HCT116 (cell line): ENCODE data around the gene CUX1. TPM values are rescaled to one million over a fixed set of nuclear protein-coding genes. Genes with fewer than 3 reads are reported as not detected.

Experiments used
- ATAC-seq: fragments of 200-7000 bp; cut with Tn5 transposase; 2 replicates; pipeline ENCODE4 v1.9.1; 2020; ENCODE audit warnings: mild to moderate bottlenecking, moderate library complexity
- BruUV-seq: library from RNA; stranded (reverse); fragments of 400-500 nt; replicated peaks from 2 replicates; lab custom pipeline; 2021; lab: Mats Ljungman, UMichigan
- CTCF ChIA-PET: fragments of 300-600 bp; sonication (Branson Sonifier 250); formaldehyde crosslinking; loops from one replicate; lab custom pipeline; 2021; ENCODE audit warnings: antibody characterized with exemption; lab: Charles Lee
- POLR2A ChIA-PET: fragments of 300-600, 350-600 bp; sonication (Branson Sonifier 250); formaldehyde crosslinking; loops from one replicate; lab custom pipeline; 2021; ENCODE audit warnings: antibody characterized with exemption; lab: Charles Lee
- RAD21 ChIA-PET, 2 experiments: fragments of 300-600 bp; sonication (Branson Sonifier 250); formaldehyde crosslinking; loops; one replicate each; lab custom pipeline; 2023; ENCODE audit warnings: low total read pairs in 2 of 2; ENCODE audit not compliant: uncharacterized antibody in 2 of 2, unreplicated experiment in 2 of 2, low non-redundant PET in 1 of 2; lab: Charles Lee
- DNase-seq: peaks from one replicate; pipeline ENCODE4 v3.0.0-alpha.2; 2010; ENCODE audit warnings: low read depth, low spot score
- H2AFZ ChIP-seq: fragments of 200-600 bp; shearing (Covaris generic), sonication (generic); 2 replicates; pipeline ENCODE4 v1.6.1; 2017; ENCODE audit warnings: low read depth, mixed run types, mixed read lengths, antibody characterized with exemption, low read length; ENCODE audit not compliant: poor library complexity, severe bottlenecking
- H3K27ac ChIP-seq: 2 replicates; pipeline ENCODE4 v1.5.1; 2012; ENCODE audit warnings: low read depth, low read length
- H3K27me3 ChIP-seq: fragments of 200-600 bp; sonication (generic); 2 replicates; pipeline ENCODE4 v1.6.1; 2016; ENCODE audit warnings: mixed run types, low read length, mixed read lengths; ENCODE audit not compliant: insufficient read depth
- H3K36me3 ChIP-seq, 2 experiments: fragments of 200-500 bp in 1 of 2; fragments of 200-600 bp in 1 of 2; sonication (Bioruptor generic) in 1 of 2; sonication (generic) in 1 of 2; 2 replicates each; pipeline versions ENCODE4 v1.5.1 to v1.6.1; 2014 to 2016; ENCODE audit warnings: low read length in 2 of 2, inconsistent platforms in 1 of 2, mixed read lengths in 1 of 2, mixed run types in 1 of 2; ENCODE audit not compliant: insufficient read depth in 2 of 2, control insufficient read depth in 1 of 2
- H3K4me1 ChIP-seq, 2 experiments: fragments of 200-600 bp in 1 of 2; sonication (generic) in 1 of 2; 2 replicates each; pipeline versions ENCODE4 v1.5.1 to v1.6.1; 2012 to 2017; ENCODE audit warnings: low read length in 2 of 2, inconsistent platforms in 1 of 2, mild to moderate bottlenecking in 1 of 2, mixed read lengths in 1 of 2, mixed run types in 1 of 2, moderate library complexity in 1 of 2; ENCODE audit not compliant: insufficient read depth in 2 of 2, control insufficient read depth in 1 of 2
- H3K4me2 ChIP-seq: fragments of 200-600 bp; sonication (generic); 2 replicates; pipeline ENCODE4 v1.6.1; 2017; ENCODE audit warnings: mixed run types, low read length, mixed read lengths
- H3K4me3 ChIP-seq, 2 experiments: fragments of 200-600 bp in 1 of 2; sonication (generic) in 1 of 2; replicated peaks in 1 of 2; 2 replicates each; pipeline ENCODE4 v1.5.1; 2011 to 2016; ENCODE audit warnings: low read length in 2 of 2, control low read depth in 1 of 2, low read depth in 1 of 2, mild to moderate bottlenecking in 1 of 2, mixed read lengths in 1 of 2, mixed run types in 1 of 2
- H3K79me2 ChIP-seq: fragments of 200-600 bp; sonication (generic); 2 replicates; pipeline ENCODE4 v1.6.1; 2017; ENCODE audit warnings: mild to moderate bottlenecking, mixed run types, low read length, moderate library complexity, mixed read lengths; ENCODE audit not compliant: insufficient read depth
- H3K9ac ChIP-seq: fragments of 200-600 bp; sonication (generic); 2 replicates; pipeline ENCODE4 v1.6.1; 2016; ENCODE audit warnings: low read length, mixed read lengths
- H3K9me2 ChIP-seq: fragments of 200-600 bp; sonication (generic), shearing (Covaris generic); 2 replicates; pipeline ENCODE4 v1.6.1; 2017; ENCODE audit warnings: mixed run types, mild to moderate bottlenecking, moderate library complexity; ENCODE audit not compliant: insufficient read depth
- H3K9me3 ChIP-seq, 2 experiments: fragments of 200-500 bp in 1 of 2; fragments of 200-600 bp in 1 of 2; sonication (Bioruptor generic) in 1 of 2; sonication (generic) in 1 of 2; 2 replicates each; pipeline ENCODE4 v1.6.1; 2014 to 2017; ENCODE audit warnings: low read length in 2 of 2, mixed read lengths in 2 of 2, inconsistent platforms in 1 of 2, low read depth in 1 of 2, mild to moderate bottlenecking in 1 of 2, mixed run types in 1 of 2, moderate library complexity in 1 of 2; ENCODE audit not compliant: control insufficient read depth in 1 of 2, insufficient read depth in 1 of 2
- H4K20me1 ChIP-seq: fragments of 200-600 bp; sonication (generic), shearing (Covaris generic); 2 replicates; pipeline ENCODE4 v1.6.1; 2017; ENCODE audit warnings: mixed run types, mild to moderate bottlenecking, moderate library complexity; ENCODE audit not compliant: insufficient read depth
- CEBPB ChIP-seq: IDR thresholded peaks from 2 replicates; pipeline ENCODE4 v1.6.1; 2012; ENCODE audit warnings: low read depth
- EZH2 ChIP-seq: fragments of 200-600 bp; sonication (generic); IDR thresholded peaks from 2 replicates; pipeline ENCODE4 v1.6.1; 2017; ENCODE audit warnings: antibody characterized with exemption, mixed run types
- POLR2A ChIP-seq: IDR thresholded peaks from 2 replicates; pipeline ENCODE4 v1.7.0; 2011; ENCODE audit warnings: borderline replicate concordance; ENCODE audit not compliant: insufficient read depth, insufficient read length; ENCODE audit errors: extremely low read depth
- REST ChIP-seq: IDR thresholded peaks from 2 replicates; pipeline ENCODE4 v1.6.1; 2012; ENCODE audit warnings: low read depth
- TCF7L2 ChIP-seq: IDR thresholded peaks from 2 replicates; pipeline ENCODE4 v1.7.0; 2011; ENCODE audit warnings: borderline replicate concordance, inconsistent platforms; ENCODE audit not compliant: insufficient read depth, insufficient read length; ENCODE audit errors: extremely low read depth
- YY1 ChIP-seq: IDR thresholded peaks from 2 replicates; pipeline ENCODE4 v1.6.1; 2011; ENCODE audit warnings: low read length, low read depth, moderate library complexity, mild to moderate bottlenecking; ENCODE audit not compliant: insufficient replicate concordance; ENCODE audit errors: extremely low read depth
- ZFX ChIP-seq: fragments of 450-650 bp; IDR thresholded peaks from 2 replicates; pipeline ENCODE4 v1.6.1; 2017
- intact Hi-C: fragments of 100-400 bp; cut with micrococcal nuclease; formaldehyde crosslinking; loops from 2 replicates; pipeline ENCODE4 v1.10.0; 2022
- total RNA-seq: library from RNA; stranded (reverse); gene quantifications from one replicate; pipeline ENCODE4 v1.2.1, GENCODE V29; 2021; ENCODE audit not compliant: unreplicated experiment
- TF ChIP-seq, protein P1 (sequence below): IDR thresholded peaks from 2 replicates; pipeline ENCODE4 v1.6.1; 2012
- TF ChIP-seq, protein P2 (sequence below): IDR thresholded peaks from 2 replicates; pipeline ENCODE4 v1.6.1; 2012

The CUX1 gene
- total RNA-seq, 1 experiment from 2014 or later = 68.9 TPM

- Histone ChIP-seq H3K79me2 (peaks cover 49% of the 10 kb centered on the region), H3K27ac (no peak overlapping the region), H3K9ac (no peak overlapping the region), H2AFZ (no peak overlapping the region), H3K9me3 (no peaks in the 10 kb centered on the region), H3K4me1 (peaks cover 44 to 65% of the 10 kb centered on the region in 2 experiments), H3K4me3 (no peak overlapping the region), H3K27me3 (no peaks in the 10 kb centered on the region), H4K20me1 (no peaks in the 10 kb centered on the region), H3K36me3 (no peaks in the 10 kb centered on the region), H3K4me2 (no peak overlapping the region), H3K9me2 (no peaks in the 10 kb centered on the region)
- no peak for ATAC-seq
- DNase-seq = no peak
- intact Hi-C loops = no loop called here
- POLR2A ChIA-PET = no interaction called here
- no TSS peak for BruUV-seq
- no peak for TF ChIP-seq CEBPB
- no peak for TF ChIP-seq TCF7L2
- TF ChIP-seq ZFX = no peak
- no peak for TF ChIP-seq POLR2A
- no peak for TF ChIP-seq YY1
- TF ChIP-seq, protein P1, sequence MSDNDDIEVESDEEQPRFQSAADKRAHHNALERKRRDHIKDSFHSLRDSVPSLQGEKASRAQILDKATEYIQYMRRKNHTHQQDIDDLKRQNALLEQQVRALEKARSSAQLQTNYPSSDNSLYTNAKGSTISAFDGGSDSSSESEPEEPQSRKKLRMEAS = no peak
- TF ChIP-seq REST = no peak
- TF ChIP-seq, protein P2, sequence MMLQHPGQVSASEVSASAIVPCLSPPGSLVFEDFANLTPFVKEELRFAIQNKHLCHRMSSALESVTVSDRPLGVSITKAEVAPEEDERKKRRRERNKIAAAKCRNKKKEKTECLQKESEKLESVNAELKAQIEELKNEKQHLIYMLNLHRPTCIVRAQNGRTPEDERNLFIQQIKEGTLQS = no peak
- TF ChIP-seq EZH2 = no peak
- RAD21 ChIA-PET = interaction anchor here in 1 of 2 experiments (0.6 kb wide), 2 partner anchors 184 to 266 kb away, joined by 3 read pairs; no protein-coding TSS in a partner anchor
- CTCF ChIA-PET = no interaction called here
Observed at GRCh38 chr7:101940151-101940550, 122.7 kb downstream of the CUX1 start.
